Fibroblast of pulmonary artery (primary cell): ENCODE measurements around the gene MAP3K14.

Experiments used
- DNase-seq: peaks from one replicate; pipeline ENCODE4 v3.0.0-alpha.2; 2010; ENCODE audit warnings: low read depth
- H3K4me3 ChIP-seq: replicated peaks from 2 replicates; pipeline ENCODE4 v1.5.1; 2011; ENCODE audit warnings: low read depth, mild to moderate bottlenecking, control low read depth, low read length, moderate library complexity
- TF ChIP-seq, protein P1 (sequence below): IDR thresholded peaks from 2 replicates; pipeline ENCODE4 v1.5.1; 2011; ENCODE audit warnings: mild to moderate bottlenecking, control low read depth, low read length, inconsistent platforms; ENCODE audit errors: missing control alignments

The MAP3K14 gene

DNA sequence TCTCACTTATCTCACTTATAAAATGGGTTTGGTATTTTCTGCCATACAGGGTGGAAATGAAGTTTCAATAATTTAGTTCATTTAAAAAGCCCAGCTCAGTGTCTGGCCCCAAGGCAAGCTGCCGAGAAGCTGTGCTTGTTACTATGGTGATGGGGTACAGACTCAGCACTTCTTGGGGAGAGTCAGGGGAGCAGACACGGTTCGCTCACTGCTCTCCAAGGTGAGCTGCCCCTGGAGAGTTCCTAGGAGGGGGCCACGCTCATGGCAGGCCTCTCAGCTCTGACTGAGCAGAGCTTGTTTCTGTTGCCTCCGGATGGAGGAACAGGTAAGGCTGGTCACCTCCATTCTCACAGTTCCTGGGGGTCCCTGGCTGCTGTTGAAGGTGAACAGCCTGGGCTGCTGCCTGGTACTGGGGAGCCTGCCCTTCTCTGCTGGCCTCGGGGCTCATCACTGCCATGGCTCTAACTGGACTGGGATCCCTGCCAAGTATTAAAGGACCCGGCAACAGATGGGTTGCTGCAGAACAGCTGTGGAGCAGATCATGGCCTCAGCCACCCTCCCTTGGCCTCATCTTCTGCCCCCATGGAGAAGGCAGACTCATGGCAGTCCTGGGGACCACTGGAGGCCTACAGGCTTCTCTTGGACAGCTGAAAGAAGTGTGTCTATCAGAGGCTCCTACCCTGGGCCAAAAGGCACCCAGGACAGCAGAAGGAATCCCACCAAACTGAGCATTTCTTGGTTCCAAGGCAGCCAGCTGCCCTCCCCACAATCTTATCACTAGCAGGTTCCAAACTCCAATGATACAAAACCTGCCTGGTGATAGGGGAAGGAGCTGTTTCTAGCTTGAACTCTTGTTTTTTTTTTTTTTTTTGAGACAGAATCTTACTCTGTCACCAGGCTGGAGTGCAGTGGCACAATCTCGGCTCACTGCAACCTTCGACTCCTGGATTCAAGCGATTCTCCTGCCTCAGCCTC, 29.0 kb downstream of the MAP3K14 start:
- no peak overlapping the region for H3K4me3 ChIP-seq
- no peak for DNase-seq
- TF ChIP-seq, protein P1, sequence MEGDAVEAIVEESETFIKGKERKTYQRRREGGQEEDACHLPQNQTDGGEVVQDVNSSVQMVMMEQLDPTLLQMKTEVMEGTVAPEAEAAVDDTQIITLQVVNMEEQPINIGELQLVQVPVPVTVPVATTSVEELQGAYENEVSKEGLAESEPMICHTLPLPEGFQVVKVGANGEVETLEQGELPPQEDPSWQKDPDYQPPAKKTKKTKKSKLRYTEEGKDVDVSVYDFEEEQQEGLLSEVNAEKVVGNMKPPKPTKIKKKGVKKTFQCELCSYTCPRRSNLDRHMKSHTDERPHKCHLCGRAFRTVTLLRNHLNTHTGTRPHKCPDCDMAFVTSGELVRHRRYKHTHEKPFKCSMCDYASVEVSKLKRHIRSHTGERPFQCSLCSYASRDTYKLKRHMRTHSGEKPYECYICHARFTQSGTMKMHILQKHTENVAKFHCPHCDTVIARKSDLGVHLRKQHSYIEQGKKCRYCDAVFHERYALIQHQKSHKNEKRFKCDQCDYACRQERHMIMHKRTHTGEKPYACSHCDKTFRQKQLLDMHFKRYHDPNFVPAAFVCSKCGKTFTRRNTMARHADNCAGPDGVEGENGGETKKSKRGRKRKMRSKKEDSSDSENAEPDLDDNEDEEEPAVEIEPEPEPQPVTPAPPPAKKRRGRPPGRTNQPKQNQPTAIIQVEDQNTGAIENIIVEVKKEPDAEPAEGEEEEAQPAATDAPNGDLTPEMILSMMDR = no peak

DNA sequence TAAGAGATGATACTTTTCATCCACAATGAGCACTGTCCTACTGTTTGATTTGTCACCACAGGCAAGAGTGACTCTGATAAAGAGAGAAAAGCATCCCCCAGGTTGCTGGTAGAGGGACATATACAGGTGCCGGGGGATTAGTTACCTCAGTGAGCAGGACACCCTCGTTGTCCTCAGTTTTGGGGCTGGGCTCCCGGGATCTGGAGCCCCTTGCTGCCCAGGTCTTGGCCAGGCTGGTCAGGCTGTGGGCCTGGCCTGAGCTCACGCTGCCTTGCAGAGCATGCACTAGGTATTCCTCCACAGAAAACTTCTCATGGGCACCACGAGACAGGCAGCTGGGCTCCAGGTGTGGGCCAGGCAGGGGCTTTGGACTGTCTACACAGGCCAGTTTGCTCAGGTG, 30.5 kb downstream of the MAP3K14 start:
- H3K4me3 ChIP-seq = no peak overlapping the region
- TF ChIP-seq, protein P1 = no peak
- no peak for DNase-seq

DNA sequence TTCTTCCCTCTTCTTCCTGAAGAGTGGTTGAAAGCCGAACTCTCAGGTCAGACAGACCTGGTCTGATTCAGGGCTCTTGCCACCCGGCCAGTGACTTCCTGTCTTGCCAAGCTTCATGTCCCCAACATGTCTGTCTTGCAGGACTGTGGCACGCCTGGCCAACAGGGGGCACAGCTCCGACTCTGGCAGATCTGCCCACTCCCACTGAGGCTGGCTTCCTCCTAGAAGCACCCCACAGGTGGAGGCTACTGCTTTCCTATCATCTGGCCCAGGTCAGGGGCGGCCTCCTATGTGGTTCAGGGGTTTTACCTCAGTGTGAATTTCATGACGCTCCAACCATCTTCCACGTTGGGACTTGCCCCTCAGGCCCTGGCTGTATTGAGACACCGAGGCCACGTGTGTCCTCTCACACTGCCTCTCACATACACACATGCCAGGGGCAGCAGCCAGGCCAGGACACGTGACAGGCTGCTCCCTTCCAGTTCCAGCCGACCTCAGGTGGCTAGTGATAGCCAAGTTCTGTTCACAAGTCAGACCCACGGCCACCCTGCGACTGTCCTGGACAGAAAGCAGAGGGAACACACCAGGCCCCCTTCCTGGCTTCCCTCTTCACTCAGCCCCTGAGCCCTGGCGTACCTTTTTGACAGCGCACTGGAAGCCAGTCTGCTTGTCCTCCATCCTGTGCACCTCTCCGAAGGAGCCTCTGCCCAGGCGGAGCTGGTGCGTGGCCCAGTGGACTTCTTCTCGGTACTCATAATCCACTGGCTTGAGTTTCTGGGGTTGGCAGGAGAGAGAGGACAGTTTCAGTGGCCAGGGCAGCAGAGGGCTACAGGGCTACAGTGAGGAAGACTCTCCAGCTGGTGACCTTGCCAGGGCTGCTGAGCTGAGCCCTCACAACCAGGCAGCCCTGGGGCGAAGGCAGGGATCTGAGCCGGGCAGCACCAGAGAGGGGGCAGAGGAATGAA, 32.4 kb downstream of the MAP3K14 start:
- DNase-seq = no peak
- no peak overlapping the region for H3K4me3 ChIP-seq
- TF ChIP-seq, protein P1 = peak; percentile 21

DNA sequence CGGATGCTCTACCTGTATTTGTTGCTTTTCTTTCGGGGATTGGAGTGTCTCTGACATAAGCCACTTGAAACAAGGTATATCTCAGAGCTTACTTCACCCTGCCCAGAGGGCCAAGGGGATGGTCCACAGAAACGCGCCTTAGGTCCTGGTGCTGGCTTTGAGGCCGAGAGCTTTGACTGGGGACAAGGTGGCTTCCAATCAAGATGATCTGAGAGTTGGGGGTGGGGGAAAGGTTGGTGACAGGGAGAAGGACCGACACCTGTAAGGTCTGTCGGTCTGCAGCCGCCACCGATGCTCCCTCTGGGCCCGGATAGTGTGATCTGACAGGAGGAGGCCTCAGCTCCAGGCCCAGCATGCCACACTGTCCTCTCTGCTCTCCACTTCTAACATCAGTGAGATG, 33.1 kb downstream of the MAP3K14 start:
- H3K4me3 ChIP-seq = no peak overlapping the region
- TF ChIP-seq, protein P1 = no peak
- DNase-seq = no peak

DNA sequence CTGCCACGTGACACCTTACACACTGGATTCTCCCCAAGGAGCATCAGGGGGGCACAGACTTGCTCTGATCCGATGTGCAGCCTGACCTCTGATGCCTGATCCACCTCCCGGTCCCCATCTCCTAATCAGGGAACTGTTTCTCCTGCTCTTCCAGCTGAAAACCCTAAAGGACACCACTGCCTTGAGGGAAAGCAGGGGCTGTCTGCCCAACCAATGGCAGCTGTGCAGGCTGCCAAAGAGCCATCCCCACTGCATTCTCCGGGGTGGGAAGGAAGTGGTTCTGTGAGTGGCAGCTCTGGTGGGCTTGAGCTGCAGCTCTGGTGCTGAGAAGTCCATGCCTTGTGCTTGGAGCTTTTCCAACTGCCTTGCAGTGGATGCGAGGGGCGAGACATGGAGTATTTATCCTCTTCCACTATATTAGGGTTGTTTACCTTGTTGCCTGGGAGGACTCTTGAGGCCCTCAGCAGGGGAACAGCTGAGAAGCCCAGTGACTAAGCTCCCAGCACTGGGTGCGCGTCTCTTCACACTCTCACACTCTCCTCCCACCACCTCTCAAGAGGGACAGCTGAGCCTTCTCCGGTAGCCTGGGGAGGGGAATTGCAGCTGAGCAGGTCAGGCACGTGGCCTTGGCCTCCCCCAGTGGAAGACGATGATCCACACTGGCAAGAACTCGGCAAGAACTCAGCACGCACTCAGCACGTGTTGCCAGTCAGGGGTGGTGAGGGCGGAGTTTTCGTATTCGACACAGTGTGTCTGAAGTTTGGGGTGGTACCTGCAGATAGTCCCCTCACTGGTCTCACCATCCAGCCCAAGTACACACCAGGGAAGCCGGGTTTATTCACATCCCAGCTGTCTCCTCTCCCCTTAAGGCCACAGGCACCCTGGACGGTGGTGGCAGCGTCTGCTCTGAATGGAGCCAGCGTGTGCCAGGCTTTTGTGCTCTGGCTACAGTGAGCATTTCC, 33.9 kb downstream of the MAP3K14 start:
- peak; percentile 76 for DNase-seq
- TF ChIP-seq, protein P1 = no peak
- no peak overlapping the region for H3K4me3 ChIP-seq

DNA sequence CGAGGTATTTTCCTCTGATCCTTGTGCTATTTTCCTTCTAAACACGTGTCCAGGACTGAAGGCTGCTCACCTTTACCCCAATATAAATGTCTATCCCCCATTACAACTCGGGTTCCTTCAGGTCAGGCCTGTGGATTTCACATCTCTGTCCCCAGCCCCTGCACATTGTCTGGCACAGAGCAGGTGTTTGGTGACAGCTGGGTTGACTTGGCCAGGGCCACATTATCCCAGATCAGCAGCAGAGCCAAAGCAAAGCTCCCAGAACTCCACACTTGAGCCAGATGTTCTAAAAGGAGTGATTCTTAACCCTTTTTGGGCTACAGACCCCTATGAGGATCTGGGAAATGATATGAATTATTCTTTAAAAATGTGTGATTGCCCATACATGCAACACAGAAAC, 36.9 kb downstream of the MAP3K14 start:
- H3K4me3 ChIP-seq = no peak overlapping the region
- no peak for DNase-seq
- TF ChIP-seq, protein P1 = no peak
